Measurements from ENCODE around the gene GUCD1.
"Not testable (repeated sequence)": the region's sequence is repeated elsewhere in the genome, so short reads cannot be mapped to it uniquely, and the experiment has no call there.

The GUCD1 gene

DNA sequence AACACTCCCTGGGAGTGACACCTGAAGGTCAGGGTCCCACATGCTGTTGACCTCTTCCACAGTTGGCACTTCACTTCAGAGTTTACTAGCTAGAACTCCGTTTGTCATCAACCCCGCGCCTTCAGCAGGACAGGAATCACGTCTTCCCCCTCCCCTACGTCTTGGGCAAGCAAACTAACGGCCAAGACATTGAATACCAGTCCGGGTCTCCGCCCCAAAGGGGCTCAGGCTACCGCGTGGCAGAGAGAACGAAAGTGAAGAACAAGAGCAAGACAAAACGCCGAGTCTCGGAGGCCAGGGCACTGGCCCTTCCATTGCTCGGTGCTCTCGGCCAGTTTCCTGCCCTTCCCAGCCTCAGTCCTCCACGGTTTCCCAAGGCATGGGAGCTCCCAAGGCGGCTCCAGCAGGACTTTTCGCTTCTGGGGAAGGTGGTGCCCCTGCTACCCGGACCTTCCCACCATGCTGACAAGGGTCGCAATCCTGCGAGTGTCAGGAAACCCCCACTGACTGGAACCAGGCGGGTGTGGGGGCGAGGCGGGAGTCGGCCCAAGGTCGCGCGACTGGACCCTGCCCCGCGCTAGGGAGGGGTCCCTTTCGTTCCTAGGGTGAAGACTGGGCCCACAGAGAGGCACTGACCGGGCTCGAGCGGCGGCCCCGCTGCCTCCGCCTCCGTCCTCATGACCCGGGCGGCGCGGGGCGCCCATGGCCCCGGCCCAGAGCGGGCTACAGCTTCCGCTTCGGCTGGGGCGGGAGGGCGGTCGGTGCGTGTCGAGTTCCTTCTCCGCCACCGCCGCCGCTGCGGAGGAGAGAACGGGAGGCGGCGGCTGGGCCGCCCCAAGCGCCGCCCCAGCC lies at the start of gene GUCD1:
TSS of gene GUCD1 (minus strand) at position 826 of the 852 bp plus-strand sequence. CDS start at position 679, 147 bp downstream.
- DNase-seq: peak; percentile 31

DNA sequence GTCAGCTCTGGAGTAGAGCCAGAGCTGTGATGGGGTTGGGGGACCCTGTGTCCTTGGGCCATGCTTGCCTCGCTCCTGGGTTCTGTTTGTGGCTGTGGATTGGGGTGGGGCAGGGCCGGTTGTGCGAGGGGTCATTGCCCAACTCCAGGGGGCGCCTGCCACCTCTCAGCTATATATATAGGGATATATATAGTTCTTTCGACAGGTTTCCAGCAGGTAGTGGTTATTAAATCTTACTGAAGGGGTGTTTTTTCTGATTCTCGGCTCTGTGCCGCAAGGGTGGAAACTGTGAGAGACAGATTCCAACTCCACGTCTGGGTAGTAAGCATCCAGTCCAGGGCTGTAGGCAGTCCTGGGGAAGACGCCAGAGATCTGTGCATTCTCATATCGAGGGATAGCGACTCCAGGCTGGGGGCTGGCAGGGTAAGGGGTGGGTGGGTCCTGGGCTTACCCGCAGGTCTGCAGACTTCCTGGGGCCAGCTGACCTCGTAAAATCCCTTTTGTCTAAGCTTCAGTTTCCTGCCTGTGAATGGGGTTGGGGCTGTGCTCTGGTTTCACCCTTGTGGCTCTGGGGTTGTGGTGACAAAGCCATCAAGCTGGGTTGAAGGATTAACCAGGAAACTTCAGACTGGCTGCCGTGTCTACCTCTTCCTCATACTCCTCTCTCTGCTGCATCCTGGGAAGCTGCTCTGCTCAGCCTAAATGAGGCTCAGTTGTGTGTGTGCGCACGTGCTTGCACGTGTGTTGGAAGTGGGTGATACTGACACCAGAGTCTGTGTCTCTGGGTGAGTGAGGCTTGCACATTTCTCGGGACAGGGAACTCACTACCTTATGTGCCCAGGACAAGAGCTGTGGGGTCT lies 49.1 kb upstream of the GUCD1 start:
- DNase-seq: peak; percentile 16

- not testable (repeated sequence) for DNase-seq
Observed at GRCh38 chr22:24602847-24603769, 48.2 kb upstream of the GUCD1 start, which contains the start of gene GGT1. GGT1 (plus strand) TSS chr22:24603193; CDS start chr22:24611082, 7,889 bp downstream.

- not testable (repeated sequence) for DNase-seq
Observed at GRCh38 chr22:24602105-24602749, 47.3 kb upstream of the GUCD1 start.

DNA sequence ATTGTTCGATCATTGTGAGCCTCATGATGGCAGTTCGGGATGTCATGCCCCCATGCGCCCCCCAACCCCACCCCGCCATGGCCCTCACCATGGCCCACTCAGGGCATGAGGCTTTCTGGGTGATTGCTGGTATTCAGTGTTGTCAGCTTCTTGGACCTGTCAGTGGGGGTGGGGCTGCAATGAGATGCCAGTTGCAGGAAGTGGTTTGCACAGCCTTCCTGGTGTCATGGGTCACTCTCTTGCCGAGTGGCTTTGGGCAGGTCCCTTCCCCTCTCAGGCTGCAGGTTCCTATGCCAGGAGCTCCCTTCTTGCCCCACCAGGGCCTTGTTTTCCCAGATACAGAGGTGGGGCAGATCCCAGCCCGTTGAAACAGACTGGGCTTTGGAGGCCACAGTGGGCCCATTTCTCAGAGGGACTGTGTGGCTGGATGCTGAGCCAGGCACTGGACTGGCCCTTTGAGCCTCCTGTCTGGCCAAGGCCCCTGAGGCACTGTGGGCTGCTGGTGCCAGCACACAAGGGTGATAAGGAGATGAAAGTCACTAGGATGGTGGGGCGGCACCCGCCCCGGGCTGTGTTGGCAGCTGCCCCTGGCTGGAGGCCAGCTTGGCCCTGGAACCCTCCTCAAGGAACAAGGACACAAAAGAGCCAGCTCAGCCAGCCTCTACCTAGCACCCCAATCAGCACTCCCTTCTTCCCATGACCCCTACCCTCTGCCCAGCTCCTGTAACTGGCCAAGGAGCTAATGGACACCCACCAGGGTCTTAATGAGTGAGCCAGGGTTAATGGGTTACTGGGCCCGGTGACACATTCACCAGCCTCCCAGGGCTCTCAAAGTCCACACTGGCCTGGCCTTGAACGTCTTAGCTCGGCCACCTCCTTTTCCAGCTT lies 46.5 kb upstream of the GUCD1 start:
- DNase-seq: peak; percentile 13

DNA sequence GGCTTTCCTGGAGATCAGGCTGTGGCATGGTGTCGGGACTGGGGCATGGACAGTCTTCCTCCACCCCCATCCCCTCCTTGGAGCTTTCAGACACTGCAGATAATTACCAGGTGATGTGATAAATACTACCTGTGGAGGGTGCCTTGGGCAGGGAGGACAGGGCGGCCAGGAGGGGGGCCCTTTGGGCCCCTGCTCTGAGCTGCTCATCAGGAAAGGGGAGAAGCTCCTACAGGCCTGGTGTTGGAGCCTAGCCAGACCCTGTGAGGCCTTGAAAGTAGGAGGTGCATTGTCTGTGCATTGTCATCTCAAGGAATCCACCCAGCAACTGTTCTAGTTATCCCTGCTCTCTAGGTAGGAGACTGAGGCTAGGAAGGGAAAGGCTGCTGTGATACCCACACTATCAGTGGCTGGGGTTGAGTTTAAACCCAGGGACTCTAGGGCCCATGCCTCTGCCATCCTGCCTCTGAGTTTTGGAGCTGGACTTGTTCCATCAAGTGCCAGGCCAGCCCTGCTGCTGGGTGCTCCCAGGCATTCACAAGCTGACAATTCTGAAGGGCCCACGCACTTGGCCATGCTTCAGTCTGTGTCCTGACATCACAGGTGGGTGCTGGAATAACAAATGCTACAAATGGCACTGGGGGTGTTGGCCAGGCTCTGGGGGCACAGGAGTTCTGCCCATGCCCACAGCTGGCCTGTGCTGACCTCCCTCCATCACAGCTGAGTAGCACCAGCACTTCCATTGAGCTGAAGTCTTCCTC lies 45.2 kb upstream of the GUCD1 start:
- not testable (repeated sequence) for DNase-seq

- no peak for DNase-seq
Observed at GRCh38 chr22:24599514-24599913, 44.6 kb upstream of the GUCD1 start.

- DNase-seq: not testable (repeated sequence)
Observed at GRCh38 chr22:24597076-24597475, 42.1 kb upstream of the GUCD1 start.

DNA sequence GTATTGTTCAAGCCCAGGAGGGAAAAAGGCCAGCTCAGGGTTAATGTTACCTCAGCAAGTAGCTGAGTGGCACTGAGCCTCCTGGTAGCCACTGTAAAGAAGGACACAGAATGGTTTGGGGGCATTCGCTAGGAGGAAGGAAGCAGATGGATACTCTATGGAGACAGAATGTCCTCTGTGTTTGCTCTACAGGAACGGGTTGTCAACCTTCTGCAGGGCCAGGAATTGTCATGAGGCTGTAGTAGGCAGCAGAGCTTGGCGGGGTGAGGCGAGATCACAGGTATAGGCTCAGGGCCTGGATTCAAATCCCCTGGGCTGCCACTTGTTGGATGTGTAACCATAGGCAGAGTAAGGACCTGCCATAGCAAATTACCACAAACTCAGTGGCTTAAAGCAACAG lies 40.9 kb upstream of the GUCD1 start:
- no peak for DNase-seq

GRCh38 chr22:24595228-24595627 lies 40.3 kb upstream of the GUCD1 start:
- no peak for DNase-seq

DNA sequence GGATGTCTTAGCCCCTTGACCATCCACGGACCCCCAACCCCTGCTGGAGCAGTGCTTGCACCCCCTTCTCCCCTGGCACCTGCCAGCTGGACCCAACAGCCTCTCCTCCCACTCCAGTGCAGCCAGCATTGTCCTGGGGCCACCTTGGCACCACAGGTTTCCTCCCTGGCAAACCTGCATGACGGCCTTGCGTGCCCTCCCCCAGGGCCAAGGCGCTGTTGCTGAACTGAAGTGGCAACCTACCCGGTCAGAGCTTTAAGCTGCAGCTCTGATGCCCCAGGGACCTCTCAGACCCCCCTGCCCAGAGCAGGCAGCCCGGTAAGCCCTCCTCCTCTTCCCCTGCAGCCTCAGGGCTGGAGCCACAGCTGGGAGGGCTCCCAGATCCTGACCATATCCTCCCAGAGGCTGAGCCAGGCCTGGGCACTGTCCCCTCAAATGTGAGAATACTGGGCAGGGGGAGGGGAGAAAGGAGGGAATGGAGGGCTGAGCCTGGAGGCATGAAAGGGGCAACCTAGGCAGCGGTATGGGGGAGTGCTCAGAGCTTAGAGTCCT lies 39.7 kb upstream of the GUCD1 start:
- no peak for DNase-seq

- DNase-seq: no peak
Observed at GRCh38 chr22:24593836-24594568, 39.1 kb upstream of the GUCD1 start.

DNA sequence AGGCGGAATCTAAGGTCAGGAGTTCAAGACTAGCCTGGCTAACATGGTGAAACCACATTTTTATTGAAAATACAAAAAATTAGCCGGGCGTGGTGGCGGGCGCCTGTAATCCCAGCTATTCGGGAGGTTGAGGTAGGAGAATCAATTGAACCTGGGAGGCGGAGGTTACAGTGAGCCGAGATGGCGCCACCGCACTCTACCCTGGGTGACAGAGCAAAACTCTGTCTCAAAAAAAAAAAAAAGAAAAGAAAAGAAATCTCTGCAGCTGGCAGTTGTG lies 38.6 kb upstream of the GUCD1 start:
- not testable (repeated sequence) for DNase-seq

GRCh38 chr22:24592851-24593558 lies 38.1 kb upstream of the GUCD1 start, which contains the start of gene LRRC75B:
LRRC75B (minus strand) TSS chr22:24593073; CDS start chr22:24593039, 34 bp downstream.
- DNase-seq: peak; percentile 10

GRCh38 chr22:24592058-24592850 lies 37.3 kb upstream of the GUCD1 start:
- no peak for DNase-seq

DNA sequence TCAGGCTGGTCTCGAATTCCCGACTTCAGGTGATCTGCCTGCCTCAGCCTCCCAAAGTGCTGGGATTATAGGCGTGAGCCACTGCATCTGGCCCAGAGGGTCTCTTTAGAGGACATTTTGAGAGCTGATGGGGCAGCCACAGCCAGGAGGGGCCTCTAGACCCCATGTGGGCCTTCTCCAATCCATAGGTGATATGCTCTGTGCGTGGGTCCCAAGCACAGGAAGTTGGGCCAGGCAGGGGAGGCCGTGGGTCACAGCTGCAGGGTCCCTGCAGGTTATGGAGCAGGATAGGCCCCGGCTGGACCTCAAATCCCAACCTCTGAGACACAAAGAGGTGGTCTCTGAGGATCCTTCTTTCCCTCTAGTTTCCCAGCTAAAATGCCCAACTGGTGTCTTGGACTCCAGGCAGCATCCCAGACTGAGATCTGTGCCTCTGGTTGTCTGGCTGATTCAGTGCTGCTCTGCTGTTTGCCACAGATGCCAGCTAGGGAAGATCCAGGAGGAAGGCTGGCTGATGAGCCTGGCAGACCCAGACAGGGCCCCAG lies 36.4 kb upstream of the GUCD1 start:
- no peak for DNase-seq

DNA sequence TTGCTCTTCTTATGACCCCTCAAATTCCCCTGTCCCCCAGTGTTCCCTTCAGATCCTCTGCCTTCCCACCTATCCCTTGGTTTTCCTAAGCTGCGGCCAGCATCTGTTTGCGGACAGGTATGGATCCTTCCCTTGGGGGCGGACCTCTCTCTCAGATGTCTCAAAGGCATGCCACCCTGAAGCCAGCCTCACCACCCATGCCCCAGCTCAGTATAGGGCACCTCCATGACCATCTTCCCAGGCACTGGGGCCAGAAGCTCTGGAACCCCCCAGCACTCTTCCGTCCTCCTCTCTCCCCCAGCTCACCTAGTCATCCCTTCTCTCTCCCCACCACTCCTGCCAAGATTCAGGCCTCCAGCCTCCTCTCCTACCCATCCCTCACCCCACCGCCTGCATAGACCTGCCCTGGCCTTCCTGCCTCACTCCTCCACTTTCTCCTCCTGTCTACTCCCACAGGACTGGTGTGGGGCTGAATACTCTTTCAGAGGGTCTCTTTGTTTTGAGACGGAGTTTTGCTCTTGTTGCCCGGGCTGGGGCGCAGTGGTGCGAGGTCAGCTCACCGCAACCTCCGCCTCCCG lies 35.7 kb upstream of the GUCD1 start:
- DNase-seq: no peak
